ENCODE measurements around the gene LAMA1.

Gene LAMA1

GRCh38 chr18:7028625-7029024 lies 89.0 kb downstream of the LAMA1 start:
- TF ChIP-seq CTCF (IDR thresholded peaks at IDR 0.05; ENCODE audit: low read depth, low read length), result no peak
- no peak for DNase-seq (ENCODE audit: extremely low read depth, low read depth)

- TF ChIP-seq CTCF (IDR thresholded peaks at IDR 0.05; ENCODE audit: low read depth, low read length), result no peak
- no peak for DNase-seq (ENCODE audit: extremely low read depth, low read depth)
Measured at GRCh38 chr18:7025194-7025593, 92.4 kb downstream of the LAMA1 start.

GRCh38 chr18:7023581-7023980 lies 94.0 kb downstream of the LAMA1 start:
- DNase-seq (ENCODE audit: extremely low read depth, low read depth), result no peak
- no peak for TF ChIP-seq CTCF (IDR thresholded peaks at IDR 0.05; ENCODE audit: low read depth, low read length)

- DNase-seq (ENCODE audit: extremely low read depth, low read depth), result no peak
- no peak for TF ChIP-seq CTCF (IDR thresholded peaks at IDR 0.05; ENCODE audit: low read depth, low read length)
Measured at GRCh38 chr18:7023063-7023580, 94.5 kb downstream of the LAMA1 start.

GRCh38 chr18:7021994-7022840 lies 95.4 kb downstream of the LAMA1 start:
- DNase-seq (ENCODE audit: extremely low read depth, low read depth), result peak; percentile 4
- TF ChIP-seq CTCF (IDR thresholded peaks at IDR 0.05; ENCODE audit: low read depth, low read length), result peak; percentile 36

- TF ChIP-seq CTCF (IDR thresholded peaks at IDR 0.05; ENCODE audit: low read depth, low read length), result no peak
- no peak for DNase-seq (ENCODE audit: extremely low read depth, low read depth)
Measured at GRCh38 chr18:7020995-7021777, 96.4 kb downstream of the LAMA1 start.

- no peak for DNase-seq (ENCODE audit: extremely low read depth, low read depth)
- TF ChIP-seq CTCF (IDR thresholded peaks at IDR 0.05; ENCODE audit: low read depth, low read length), result no peak
Measured at GRCh38 chr18:7017013-7017412, 100.6 kb downstream of the LAMA1 start.
